ENCODE results near the gene CRABP2.

CRABP2 gene

GRCh38 chr1:156676820-156677615 lies 28.4 kb downstream of the CRABP2 start, which contains the start of gene NES:
TSS of gene NES (minus strand) at chr1:156677407. CDS start at chr1:156677264, 143 bp downstream.
- Histone ChIP-seq H3K4me3 (peak within 1 kb of the TSS; percentile 25 to 42 (median 35)), H3K27ac (peak within 1 kb of the TSS in 14 of 21 experiments; percentile 0 to 75 (median 47))

- H3K4me3 ChIP-seq = peak overlapping the region; percentile 25 to 42 (median 35)
- H3K27ac ChIP-seq = peak overlapping the region in 13 of 21 experiments; percentile 0 to 75 (median 42)
These were observed 29.1 kb downstream of the CRABP2 start for GRCh38 chr1:156676114-156676819.

- Histone ChIP-seq H3K4me3 (peak overlapping the region in 4 of 7 experiments; percentile 25 to 42 (median 36)), H3K27ac (peak overlapping the region in 7 of 21 experiments; percentile 11 to 75 (median 52))
These were observed 29.9 kb downstream of the CRABP2 start for GRCh38 chr1:156675210-156676113.

GRCh38 chr1:156673387-156674121 lies 31.8 kb downstream of the CRABP2 start:
- Histone ChIP-seq H3K27ac (no peak overlapping the region), H3K4me3 (no peak overlapping the region)

- H3K4me3 ChIP-seq = no peak overlapping the region
- H3K27ac ChIP-seq = no peak overlapping the region
These were observed 33.6 kb downstream of the CRABP2 start for GRCh38 chr1:156671804-156672203.

GRCh38 chr1:156670791-156671190 lies 34.6 kb downstream of the CRABP2 start:
- Histone ChIP-seq H3K4me3 (no peak overlapping the region), H3K27ac (peak overlapping the region in 1 of 21 experiments; percentile 3)

GRCh38 chr1:156670359-156670758 lies 35.0 kb downstream of the CRABP2 start:
- Histone ChIP-seq H3K27ac (peak overlapping the region in 2 of 21 experiments; percentile 3 to 43), H3K4me3 (no peak overlapping the region)

- Histone ChIP-seq H3K27ac (peak overlapping the region in 1 of 21 experiments; percentile 43), H3K4me3 (no peak overlapping the region)
These were observed 35.6 kb downstream of the CRABP2 start for GRCh38 chr1:156669794-156670193.

GRCh38 chr1:156668801-156669637 lies 36.4 kb downstream of the CRABP2 start:
- peak overlapping the region in 3 of 21 experiments; percentile 3 to 71 (median 46) for H3K27ac ChIP-seq

GRCh38 chr1:156667968-156668709 lies 37.2 kb downstream of the CRABP2 start:
- Histone ChIP-seq H3K27ac (peak overlapping the region in 14 of 21 experiments; percentile 16 to 71 (median 48)), H3K4me3 (no peak overlapping the region)

More at GRCh38 chr1:156668801-156669637, 36.4 kb downstream of the CRABP2 start:
- H3K4me3 ChIP-seq = no peak overlapping the region

GRCh38 chr1:156667610-156667967 lies 37.8 kb downstream of the CRABP2 start:
- H3K27ac ChIP-seq = peak overlapping the region in 14 of 21 experiments; percentile 16 to 71 (median 49)
- H3K4me3 ChIP-seq = no peak overlapping the region

- Histone ChIP-seq H3K27ac (peak overlapping the region in 12 of 21 experiments; percentile 16 to 70 (median 49)), H3K4me3 (no peak overlapping the region)
These were observed 38.3 kb downstream of the CRABP2 start for GRCh38 chr1:156666862-156667609.

GRCh38 chr1:156665539-156665938 lies 39.8 kb downstream of the CRABP2 start:
- no peak overlapping the region for H3K4me3 ChIP-seq
- peak overlapping the region in 3 of 21 experiments; percentile 5 to 24 (median 23) for H3K27ac ChIP-seq

GRCh38 chr1:156664767-156665411 lies 40.5 kb downstream of the CRABP2 start:
- Histone ChIP-seq H3K4me3 (no peak overlapping the region), H3K27ac (peak overlapping the region in 8 of 21 experiments; percentile 5 to 66 (median 26))

GRCh38 chr1:156664046-156664766 lies 41.2 kb downstream of the CRABP2 start:
- no peak overlapping the region for H3K4me3 ChIP-seq
- H3K27ac ChIP-seq = peak overlapping the region in 8 of 21 experiments; percentile 5 to 66 (median 30)

All from skin epidermis (tissue), 12 donors.